Measurements from ENCODE around the gene SEPTIN2. TPM values are rescaled to one million over a fixed set of nuclear protein-coding genes. Genes with fewer than 3 reads are reported as not detected.

The SEPTIN2 gene
- total RNA-seq, 1 experiment from 2014 or later, result 342 TPM

DNA sequence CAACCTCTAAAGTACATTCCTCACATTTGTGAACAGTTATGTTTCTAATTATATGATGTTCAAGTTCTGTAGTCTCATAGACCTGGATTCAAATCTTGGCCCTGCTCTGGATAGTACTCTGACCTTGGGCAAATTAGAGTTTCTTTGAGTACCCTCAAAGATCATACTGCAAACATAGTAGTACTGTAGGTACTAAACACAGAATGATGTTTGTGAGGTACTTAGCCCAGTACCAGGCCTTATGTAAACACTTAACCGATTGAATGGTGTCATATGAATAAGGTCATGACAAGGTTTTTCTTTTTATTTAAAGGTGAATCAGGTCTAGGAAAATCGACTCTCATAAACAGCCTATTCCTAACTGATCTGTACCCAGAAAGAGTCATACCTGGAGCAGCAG is 19.1 kb downstream of the SEPTIN2 start:
- Histone ChIP-seq H3K9me3 (ENCODE audit: low read depth, low read length, poor library complexity, severe bottlenecking) (no peaks in the 10 kb centered on the region), H3K36me3 (ENCODE audit: insufficient read depth, low read length, poor library complexity, severe bottlenecking) (peaks cover 54% of the 10 kb centered on the region)

DNA sequence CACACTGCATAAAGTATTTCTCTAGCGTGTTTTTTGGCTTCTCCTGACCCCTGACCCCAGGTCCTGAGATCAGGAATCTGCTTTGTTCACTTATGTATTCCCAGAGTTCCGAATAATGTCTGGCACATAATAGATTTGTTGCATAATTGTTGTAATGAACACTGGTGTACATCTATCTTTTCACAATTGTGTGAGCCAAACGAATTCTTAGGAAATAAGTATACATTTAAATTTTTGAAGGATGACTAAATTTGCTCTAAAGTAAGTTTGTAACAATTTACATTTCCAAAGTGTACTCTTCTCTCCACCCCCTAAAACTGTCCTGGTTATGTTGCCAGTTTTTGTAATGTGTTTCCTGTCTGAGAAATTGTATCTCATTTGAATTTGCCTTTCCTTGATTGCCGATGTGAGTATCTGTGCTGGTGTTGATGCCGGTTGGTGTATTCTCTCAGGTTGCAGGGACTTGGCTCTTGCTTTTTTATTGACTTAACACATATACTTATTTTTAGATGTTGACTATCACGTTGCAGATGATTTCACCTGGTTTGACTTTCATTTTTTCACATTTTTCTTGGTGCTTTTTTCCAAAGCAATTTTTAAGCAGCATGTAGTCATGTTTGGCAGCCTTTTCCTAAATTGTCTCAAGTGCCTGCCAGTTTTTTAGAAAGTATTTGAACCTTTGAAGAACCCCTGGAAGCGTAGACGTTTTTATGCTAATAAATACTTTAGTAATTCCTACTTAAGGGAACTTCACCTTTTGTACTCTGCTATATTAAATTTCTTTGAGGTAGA is 24.3 kb downstream of the SEPTIN2 start:
- H3K27me3 ChIP-seq (replicated peaks; ENCODE audit: insufficient read depth, low read depth, low read length, poor library complexity), result no peaks in the 10 kb centered on the region
- intact Hi-C loops (cut with micrococcal nuclease; ENCODE audit: unreplicated experiment), result no loop called here

More for the DNA sequence above, 19.1 kb downstream of the SEPTIN2 start:
- TF ChIP-seq EZH2 (IDR thresholded peaks at IDR 0.05; ENCODE audit: borderline replicate concordance, low read depth, low read length, poor library complexity, severe bottlenecking), result no peak
- TF ChIP-seq, protein P1, sequence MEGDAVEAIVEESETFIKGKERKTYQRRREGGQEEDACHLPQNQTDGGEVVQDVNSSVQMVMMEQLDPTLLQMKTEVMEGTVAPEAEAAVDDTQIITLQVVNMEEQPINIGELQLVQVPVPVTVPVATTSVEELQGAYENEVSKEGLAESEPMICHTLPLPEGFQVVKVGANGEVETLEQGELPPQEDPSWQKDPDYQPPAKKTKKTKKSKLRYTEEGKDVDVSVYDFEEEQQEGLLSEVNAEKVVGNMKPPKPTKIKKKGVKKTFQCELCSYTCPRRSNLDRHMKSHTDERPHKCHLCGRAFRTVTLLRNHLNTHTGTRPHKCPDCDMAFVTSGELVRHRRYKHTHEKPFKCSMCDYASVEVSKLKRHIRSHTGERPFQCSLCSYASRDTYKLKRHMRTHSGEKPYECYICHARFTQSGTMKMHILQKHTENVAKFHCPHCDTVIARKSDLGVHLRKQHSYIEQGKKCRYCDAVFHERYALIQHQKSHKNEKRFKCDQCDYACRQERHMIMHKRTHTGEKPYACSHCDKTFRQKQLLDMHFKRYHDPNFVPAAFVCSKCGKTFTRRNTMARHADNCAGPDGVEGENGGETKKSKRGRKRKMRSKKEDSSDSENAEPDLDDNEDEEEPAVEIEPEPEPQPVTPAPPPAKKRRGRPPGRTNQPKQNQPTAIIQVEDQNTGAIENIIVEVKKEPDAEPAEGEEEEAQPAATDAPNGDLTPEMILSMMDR (conservative IDR thresholded peaks at IDR 0.05; ENCODE audit: low read depth, low read length), result no peak
- Histone ChIP-seq H3K4me1 (ENCODE audit: insufficient read depth, low read length, poor library complexity, severe bottlenecking) (no peaks in the 10 kb centered on the region), H3K27me3 (replicated peaks; ENCODE audit: insufficient read depth, low read depth, low read length, poor library complexity) (no peaks in the 10 kb centered on the region), H3K27ac (ENCODE audit: low read depth, low read length, poor library complexity, severe bottlenecking) (no peak overlapping the region), H3K4me3 (ENCODE audit: low read depth, low read length, poor library complexity, severe bottlenecking) (no peak overlapping the region)
- no peak for DNase-seq (ENCODE audit: low spot score)
- CTCF ChIA-PET, result no interaction called here
- intact Hi-C loops (cut with micrococcal nuclease; ENCODE audit: unreplicated experiment), result no loop called here
- POLR2A ChIA-PET (ENCODE audit: low non-redundant PET), result no interaction called here
- no TSS peak for BruUV-seq (replicated peaks)

DNA sequence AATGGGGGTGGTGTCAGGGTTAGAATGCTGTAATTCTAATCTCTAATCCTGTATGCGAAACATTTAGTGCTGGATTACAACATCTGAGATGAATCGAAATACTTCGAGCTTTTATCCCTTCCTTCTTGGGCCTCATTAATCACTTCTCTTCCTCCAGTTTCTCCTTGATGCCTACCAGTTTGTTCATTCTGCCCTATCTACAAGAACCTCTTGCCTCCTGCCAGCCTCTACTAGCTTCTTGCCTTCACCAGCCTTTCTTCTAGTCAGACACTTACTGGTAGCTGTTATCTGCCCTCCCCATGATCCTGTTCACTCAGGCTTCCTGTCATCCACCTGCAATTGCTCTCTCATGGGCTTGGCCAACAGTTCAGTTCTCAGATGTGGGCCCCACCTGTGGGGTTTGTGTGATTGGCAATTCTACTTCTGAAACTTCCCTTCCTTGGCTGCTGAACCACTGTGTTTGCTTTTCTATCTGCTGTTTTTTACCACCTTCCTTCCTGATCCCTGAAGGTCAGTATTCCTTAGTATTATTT is 25.0 kb downstream of the SEPTIN2 start:
- TF ChIP-seq, protein P1 (conservative IDR thresholded peaks at IDR 0.05; ENCODE audit: low read depth, low read length), result no peak
- TF ChIP-seq EZH2 (IDR thresholded peaks at IDR 0.05; ENCODE audit: borderline replicate concordance, low read depth, low read length, poor library complexity, severe bottlenecking), result no peak
- no peak for DNase-seq (ENCODE audit: low spot score)
- Histone ChIP-seq H3K27me3 (replicated peaks; ENCODE audit: insufficient read depth, low read depth, low read length, poor library complexity) (no peaks in the 10 kb centered on the region), H3K4me3 (ENCODE audit: low read depth, low read length, poor library complexity, severe bottlenecking) (no peak overlapping the region), H3K27ac (ENCODE audit: low read depth, low read length, poor library complexity, severe bottlenecking) (no peak overlapping the region), H3K4me1 (ENCODE audit: insufficient read depth, low read length, poor library complexity, severe bottlenecking) (peaks cover 6% of the 10 kb centered on the region), H3K9me3 (ENCODE audit: low read depth, low read length, poor library complexity, severe bottlenecking) (no peaks in the 10 kb centered on the region), H3K36me3 (ENCODE audit: insufficient read depth, low read length, poor library complexity, severe bottlenecking) (peaks cover 85% of the 10 kb centered on the region)
- CTCF ChIA-PET, result no interaction called here
- POLR2A ChIA-PET (ENCODE audit: low non-redundant PET), result no interaction called here
- intact Hi-C loops (cut with micrococcal nuclease; ENCODE audit: unreplicated experiment), result no loop called here
- BruUV-seq (replicated peaks), result no TSS peak

More for the DNA sequence above, 24.3 kb downstream of the SEPTIN2 start:
- Histone ChIP-seq H3K9me3 (ENCODE audit: low read depth, low read length, poor library complexity, severe bottlenecking) (no peaks in the 10 kb centered on the region), H3K27ac (ENCODE audit: low read depth, low read length, poor library complexity, severe bottlenecking) (no peak overlapping the region), H3K4me1 (ENCODE audit: insufficient read depth, low read length, poor library complexity, severe bottlenecking) (peaks cover 6% of the 10 kb centered on the region), H3K4me3 (ENCODE audit: low read depth, low read length, poor library complexity, severe bottlenecking) (no peak overlapping the region), H3K36me3 (ENCODE audit: insufficient read depth, low read length, poor library complexity, severe bottlenecking) (peaks cover 85% of the 10 kb centered on the region)
- ChIA-PET POLR2A (ENCODE audit: low non-redundant PET) (interaction anchor here (0.7 kb wide), 1 partner anchor 12 kb away, joined by 4 read pairs; no protein-coding TSS in a partner anchor), CTCF (no interaction called here)
- TF ChIP-seq, protein P1 (conservative IDR thresholded peaks at IDR 0.05; ENCODE audit: low read depth, low read length), result no peak
- TF ChIP-seq EZH2 (IDR thresholded peaks at IDR 0.05; ENCODE audit: borderline replicate concordance, low read depth, low read length, poor library complexity, severe bottlenecking), result no peak
- no peak for DNase-seq (ENCODE audit: low spot score)
- BruUV-seq (replicated peaks), result no TSS peak

All from A673 (cell line).